Right forelimb (tissue), 1 donor: ENCODE data around the gene UBA1.

Experiments used
- DNase-seq: peaks from one replicate; pipeline ENCODE4 v3.0.0-alpha.2; 2018

UBA1 gene

DNA sequence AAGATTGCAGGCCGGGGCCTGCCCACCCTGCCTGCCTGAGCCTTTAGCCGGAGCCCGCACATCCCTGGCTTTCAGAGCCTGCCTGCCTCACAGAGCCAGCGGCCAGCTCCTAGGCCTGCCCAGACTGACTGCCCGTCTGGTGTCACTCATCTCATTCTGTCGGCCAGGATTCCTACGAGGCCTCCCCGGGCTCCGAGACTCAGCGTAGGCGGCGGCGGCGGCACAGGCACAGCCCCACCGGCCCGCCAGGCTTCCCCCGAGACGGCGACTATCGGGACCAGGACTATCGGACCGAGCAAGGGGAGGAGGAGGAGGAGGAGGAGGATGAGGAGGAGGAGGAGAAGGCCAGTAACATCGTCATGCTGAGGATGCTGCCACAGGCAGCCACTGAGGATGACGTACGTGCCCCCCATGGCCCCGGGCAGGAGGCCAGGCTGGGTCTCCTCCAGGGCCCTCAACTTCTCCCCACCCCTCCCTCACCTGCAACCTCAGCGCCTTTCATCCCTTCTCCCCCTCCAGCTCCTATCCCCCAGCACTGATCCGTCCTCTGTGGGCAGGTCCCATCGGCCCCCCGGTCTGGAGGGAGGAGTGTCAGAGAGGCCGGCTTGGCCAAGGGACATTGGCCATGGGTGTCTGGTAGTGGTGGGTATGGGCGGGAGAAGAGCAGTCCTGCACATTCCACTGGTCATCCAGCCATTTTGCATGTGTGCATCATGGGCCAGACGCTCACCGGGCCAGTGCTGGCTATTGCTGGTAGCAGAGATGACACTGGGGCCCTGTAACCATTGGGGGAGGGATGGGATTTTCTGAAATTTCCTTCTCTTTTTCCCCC is 22.6 kb upstream of the UBA1 start:
- no peak for DNase-seq

- DNase-seq: no peak
These were observed 21.6 kb upstream of the UBA1 start for GRCh38 chrX:47171996-47172395.

- DNase-seq: no peak
These were observed 21.1 kb upstream of the UBA1 start for GRCh38 chrX:47172549-47172948.

GRCh38 chrX:47172971-47173792 is 20.4 kb upstream of the UBA1 start:
- DNase-seq: no peak

DNA sequence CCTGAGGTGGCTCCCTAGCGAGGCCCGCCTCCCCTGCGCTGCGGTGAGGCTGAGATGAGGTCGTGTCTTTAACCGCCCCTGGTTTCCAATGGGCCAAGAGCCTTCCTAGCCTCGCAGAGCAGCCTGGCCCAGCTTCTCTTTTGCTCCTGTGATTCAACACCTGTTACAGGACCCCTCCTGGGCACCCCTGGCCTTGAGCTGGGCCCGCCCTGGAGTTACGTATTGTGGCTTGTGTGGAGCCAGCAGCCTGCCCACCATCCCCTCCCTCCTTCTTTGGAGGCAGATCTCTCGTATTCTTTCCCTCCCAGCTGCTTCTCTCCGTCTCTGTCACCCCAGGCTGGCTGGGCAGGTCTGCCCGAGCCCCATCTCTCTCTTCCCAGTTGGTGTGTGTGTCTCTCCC is 19.3 kb upstream of the UBA1 start:
- DNase-seq: no peak

- DNase-seq: no peak
These were observed 18.6 kb upstream of the UBA1 start for GRCh38 chrX:47174846-47175587.

- DNase-seq: no peak
These were observed 18.0 kb upstream of the UBA1 start for GRCh38 chrX:47175588-47175980.

DNA sequence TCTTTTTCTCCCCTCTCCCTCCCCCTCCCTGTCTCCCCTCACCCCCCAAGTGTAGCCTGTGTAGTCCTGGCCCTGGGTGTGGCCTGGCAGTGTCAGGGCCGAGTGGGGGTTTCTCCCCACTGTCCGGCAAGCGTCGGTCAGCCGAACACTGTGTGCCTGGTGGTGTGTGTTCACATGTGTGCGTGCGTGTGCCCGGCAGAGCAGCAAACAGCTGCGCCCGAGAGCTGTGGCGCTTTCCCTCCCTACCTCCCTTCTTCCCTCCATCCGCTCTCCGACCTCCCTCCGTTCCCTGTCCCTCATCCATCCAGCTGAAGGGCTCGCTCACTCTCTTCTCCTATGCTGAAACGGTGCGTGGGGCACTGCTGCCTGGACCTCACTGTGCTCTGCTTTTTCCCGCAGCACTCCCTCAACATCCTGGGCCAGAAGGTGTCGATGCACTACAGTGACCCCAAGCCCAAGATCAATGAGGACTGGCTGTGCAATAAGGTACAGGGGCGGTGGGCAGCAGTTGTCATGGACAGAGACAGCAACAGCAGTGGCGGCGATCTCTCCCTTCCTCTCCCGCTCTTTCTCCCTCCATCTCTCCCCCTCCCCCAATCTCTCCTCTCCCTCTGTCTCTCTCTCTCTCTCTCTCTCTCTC is 17.4 kb upstream of the UBA1 start:
- DNase-seq: no peak

DNA sequence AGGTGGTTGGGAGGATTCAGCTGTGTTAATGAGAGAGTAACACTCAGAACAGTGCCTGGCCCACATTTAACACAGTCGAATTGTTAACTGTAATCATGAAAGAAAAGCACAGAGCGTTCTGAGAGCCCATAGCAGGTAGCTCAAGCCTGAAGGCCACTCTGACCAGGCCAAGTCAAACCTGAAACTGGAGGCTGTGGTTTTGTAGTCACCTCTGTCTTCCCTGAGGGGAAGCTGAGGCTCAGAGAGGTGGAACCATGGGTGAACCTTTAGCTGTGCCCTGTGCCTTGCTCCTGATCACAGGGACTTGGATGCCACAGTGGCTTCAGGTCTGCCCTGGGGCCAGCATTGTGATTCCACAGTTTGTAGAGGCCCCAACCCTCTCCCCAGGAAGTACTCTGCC is 16.6 kb upstream of the UBA1 start:
- no peak for DNase-seq

GRCh38 chrX:47178337-47178736 is 15.3 kb upstream of the UBA1 start:
- no peak for DNase-seq

- no peak for DNase-seq
These were observed 14.3 kb upstream of the UBA1 start for GRCh38 chrX:47179221-47179927.

DNA sequence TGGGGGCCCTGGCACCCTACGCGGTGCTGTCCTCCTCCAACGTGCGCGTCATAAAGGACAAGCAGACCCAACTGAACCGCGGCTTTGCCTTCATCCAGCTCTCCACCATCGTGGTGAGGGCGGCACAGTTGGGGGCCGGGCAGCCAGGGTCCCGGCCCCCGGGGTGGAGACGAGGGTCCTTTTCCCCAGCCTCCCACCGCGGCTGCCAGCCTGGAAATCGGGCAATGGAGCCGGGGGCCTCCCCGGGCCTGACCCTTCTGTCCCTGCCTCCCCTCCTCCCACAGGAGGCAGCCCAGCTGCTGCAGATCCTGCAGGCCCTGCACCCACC is 13.7 kb upstream of the UBA1 start:
- DNase-seq: no peak

DNA sequence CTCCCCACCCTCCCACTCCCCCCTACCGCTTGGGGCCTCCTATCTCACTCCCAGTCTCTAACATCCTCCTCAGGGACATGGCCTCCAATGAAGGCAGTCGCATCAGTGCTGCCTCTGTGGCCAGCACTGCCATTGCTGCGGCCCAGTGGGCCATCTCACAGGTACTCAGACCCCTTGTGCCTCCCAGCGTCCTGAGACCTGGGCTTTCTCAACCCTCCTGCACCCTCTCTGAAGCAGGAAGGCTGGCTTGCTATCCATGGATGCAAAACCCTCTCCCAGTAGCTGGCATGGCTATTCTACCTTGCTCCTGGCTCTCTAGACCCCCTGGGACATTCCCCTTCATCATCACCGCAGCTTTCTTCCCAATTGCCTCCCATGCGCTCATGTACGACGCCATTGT is 13.3 kb upstream of the UBA1 start:
- no peak for DNase-seq

DNA sequence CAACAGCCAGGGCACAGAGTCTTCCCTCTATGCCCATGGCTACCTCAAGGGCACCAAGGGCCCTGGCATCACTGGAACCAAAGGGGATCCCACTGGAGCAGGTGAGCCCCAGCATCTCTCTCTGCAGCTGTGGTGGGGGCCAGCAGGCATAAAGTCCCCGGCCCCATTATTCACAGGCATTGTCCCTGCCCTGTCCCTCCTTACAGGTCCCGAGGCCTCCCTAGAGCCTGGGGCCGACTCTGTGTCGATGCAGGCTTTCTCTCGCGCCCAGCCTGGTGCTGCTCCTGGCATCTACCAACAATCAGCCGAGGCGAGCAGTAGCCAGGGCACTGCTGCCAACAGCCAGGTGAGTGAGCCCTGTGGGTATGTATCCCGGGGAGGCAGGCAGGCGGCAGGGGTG is 12.3 kb upstream of the UBA1 start:
- no peak for DNase-seq

DNA sequence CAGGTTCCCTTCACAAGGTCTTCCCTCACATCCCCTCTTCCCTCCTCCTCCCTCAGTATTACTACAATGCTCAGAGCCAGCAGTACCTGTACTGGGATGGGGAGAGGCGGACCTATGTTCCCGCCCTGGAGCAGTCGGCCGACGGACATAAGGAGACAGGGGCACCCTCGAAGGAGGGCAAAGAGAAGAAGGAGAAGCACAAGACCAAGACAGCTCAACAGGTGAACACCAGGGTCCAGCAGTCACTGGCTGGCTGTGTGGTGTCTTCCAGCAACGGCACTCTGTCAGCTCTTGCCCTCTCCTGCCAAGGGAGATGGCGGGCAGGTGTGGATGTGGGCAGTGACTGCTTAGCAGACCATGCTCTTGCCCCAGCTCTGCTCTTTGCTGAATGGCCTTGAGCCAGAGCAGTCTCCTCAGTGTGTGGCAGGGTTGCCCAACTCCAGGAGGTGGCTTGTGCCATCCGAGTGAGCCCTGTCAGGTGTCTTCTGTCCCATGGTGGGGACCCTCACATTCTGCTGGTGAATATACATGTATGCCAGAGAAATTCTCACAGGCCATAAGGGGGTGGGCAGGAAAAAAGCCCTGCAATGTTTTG is 11.4 kb upstream of the UBA1 start:
- DNase-seq: no peak

DNA sequence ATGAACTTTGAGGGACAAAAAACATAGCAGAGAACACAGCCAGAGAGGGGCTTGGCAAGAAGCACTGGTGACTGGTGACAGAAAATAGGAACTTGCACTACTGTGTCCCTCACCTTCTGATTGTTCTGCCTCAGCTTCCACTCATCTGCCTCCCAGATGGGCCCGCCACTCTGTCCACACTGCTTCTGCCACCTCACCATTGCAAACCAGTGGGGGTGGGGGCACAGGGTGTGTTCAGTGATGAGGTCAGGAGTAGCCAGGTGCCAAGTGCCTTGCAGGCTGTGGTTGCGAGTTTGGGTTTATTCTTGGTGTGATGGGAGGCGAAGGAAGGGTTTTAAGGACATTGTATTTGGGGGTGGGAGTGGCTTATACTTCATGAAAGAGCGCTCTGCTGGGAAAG is 9.1 kb upstream of the UBA1 start:
- DNase-seq: no peak

DNA sequence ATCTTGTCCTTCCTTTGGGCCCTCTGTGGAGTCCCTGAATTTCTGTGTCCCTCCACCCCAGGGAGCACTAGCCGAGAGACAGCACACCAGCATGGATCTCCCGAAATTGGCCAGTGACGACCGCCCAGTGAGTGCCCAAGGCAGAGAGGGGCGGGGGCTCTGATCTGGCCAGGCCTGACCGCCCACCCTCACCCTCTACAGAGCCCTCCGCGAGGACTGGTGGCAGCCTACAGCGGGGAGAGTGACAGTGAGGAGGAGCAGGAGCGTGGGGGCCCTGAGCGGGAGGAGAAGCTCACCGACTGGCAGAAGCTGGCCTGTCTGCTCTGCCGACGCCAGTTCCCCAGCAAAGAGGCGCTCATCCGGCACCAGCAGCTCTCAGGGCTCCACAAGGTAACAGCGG is 8.4 kb upstream of the UBA1 start:
- no peak for DNase-seq

DNA sequence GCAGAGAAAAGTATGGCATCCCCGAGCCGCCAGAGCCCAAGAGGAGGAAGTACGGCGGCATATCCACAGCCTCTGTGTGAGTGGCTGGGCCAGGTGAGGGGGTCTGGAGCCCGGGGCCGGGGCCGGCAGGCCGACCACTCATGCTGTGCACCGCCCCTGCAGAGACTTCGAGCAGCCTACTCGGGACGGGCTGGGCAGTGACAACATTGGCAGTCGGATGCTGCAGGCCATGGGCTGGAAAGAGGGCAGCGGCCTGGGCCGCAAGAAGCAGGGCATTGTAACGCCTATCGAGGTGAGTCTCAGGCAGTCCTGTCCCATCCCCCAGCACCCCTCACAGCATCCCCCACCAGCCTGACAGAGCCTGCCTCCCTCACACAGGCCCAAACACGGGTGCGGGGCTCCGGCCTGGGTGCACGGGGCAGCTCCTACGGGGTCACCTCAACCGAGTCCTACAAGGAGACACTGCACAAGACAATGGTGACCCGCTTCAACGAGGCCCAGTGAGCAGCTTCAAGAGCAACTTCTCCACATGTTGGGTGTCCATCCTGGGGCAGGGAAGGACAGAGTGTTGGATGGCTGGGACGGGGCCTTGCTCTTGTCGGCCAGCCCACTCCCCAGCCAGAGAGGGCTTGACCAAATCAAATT is 7.4 kb upstream of the UBA1 start:
- no peak for DNase-seq

- no peak for DNase-seq
These were observed 6.4 kb upstream of the UBA1 start for GRCh38 chrX:47187106-47187677.

- DNase-seq: no peak
These were observed 3.7 kb upstream of the UBA1 start for GRCh38 chrX:47189906-47190305.
